GM21619 (cell line): ENCODE results near the gene CDH23.

Experiments used
- ATAC-seq: cut with Tn5 transposase; IDR thresholded peaks from one replicate; pipeline ENCODE4 v1.9.1; 2021; ENCODE audit not compliant: unreplicated experiment

CDH23 gene

DNA sequence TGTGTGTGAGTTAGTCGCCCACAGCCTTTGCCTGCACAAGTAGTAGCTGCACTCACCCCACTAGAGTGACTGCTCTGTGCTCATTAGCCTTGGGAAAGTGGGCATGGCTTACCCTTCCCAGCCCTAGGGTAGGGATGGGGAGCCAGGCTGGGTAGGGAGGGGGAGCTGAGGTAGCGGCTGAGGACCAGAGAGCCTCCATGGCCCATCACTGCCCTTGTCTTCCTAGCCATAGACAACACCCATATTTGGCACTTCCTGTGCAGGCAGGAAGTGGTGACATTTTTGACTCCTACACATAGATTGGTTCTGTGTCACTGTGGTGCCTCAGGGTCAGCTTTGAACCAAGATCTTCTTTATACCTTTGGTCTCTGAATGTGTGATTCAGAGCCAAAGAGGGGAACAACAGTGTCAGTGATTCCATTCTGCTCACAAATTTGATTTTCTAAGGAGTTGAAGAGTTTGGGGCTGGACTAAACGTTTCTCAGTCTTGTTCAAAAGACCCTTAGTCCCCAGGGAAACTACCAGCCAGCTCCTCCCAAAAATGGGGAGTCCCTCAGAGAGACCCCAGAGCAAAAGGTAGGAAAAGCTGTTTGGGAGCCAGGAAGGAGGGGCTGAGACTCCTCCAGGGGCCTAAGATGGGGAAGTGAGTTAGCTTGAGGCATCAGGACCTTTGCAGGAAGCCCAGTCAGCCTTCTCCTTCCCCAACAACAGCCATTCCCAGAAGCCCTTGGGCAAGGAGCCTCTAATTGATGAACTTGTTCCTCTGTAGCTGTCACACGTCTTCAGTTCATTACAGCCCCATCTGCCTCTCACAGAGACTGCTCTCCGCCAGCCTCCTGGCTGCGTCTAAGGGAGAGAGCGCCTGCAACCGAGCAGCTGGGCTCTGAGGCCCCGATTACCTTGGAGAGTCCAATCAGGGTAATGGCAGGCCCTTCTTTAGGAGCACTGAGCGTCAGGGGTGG, 135.0 kb downstream of the CDH23 start:
- ATAC-seq = no peak

DNA sequence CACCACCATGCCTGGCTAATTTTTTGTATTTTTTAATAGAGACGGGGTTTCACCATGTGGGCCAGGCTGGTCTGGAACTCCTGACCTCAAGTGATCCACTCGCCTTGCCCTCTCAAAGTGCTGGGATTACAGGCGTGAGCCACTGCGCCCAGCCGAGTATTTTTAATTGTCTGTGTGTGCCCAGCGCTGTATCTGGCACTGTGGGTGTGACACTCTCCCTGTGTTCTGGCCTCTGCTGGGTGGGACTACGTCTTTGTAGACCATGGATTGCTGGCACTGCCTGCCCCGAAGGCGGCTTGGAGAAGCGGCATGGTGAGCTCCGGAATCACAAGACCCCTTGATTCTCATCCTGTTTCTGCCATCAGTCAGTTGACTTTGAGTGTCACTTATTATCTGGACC, 136.2 kb downstream of the CDH23 start:
- no peak for ATAC-seq

DNA sequence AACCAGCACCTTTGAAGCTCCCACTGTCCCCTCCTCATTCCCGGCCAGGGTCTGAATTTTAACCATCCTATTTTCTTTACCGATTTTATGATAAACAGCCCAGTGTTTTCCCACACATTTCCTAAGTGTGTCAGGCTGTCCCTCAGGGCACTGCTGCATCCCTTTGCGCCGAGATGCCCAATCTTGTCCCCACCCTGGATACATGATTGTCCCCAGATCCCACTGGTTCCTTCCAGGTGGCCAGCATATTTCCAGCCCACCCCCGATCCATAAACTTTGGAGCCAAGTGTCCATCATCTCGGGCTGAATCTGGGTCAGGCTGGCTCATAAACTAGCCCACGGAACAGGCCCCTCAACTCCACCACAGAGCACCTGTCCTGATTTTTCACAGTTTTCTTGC, 137.2 kb downstream of the CDH23 start:
- ATAC-seq = no peak

DNA sequence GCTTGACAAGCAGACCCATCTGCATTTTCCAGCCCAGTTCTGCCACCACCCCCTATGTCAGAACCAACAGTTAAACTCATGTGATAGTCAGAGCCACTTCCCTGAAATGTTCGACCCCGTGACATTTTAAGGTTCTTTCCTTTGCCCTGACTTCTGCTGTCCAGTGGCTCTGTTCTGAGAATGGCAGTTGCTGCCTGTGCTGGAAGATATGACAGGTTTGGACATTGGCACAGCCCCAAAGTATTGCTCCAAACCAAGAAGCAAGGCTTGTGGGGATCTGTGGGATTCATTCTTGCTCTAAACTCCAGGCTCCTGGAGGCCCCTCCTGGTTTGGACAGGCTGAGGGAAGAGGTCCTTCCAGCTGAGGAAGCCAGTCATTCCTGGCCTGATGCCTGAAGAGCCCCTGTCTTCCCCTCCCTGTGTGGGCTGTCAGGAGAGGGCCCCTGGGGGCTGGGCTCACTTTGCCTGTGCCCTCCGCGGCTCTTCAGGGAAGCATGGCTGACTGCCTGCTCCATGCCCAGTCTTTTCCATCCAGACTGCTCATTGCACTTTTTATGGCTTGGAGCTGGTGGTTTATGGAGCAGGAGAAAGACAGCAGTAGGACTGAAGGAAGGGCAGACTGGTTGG, 138.0 kb downstream of the CDH23 start:
- no peak for ATAC-seq

DNA sequence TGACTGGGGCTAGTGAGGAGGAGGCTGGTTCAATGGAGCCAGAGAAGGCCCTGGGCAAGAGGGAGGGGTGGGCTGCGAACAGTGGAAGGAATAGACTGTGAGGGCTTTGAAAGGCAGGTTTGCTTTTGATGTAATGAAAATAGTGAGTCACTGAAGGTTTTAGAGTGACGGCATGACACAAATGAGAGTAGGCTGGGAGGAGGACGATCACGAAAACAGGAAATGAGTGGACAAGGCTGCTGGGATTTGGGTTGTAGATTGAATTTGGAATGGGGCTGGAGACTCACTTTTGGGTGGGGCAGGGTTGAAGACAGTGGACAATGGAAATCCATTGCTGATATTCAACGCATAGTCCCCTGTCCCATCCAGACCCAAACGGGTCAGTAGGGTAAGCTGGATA, 139.6 kb downstream of the CDH23 start:
- ATAC-seq = no peak

DNA sequence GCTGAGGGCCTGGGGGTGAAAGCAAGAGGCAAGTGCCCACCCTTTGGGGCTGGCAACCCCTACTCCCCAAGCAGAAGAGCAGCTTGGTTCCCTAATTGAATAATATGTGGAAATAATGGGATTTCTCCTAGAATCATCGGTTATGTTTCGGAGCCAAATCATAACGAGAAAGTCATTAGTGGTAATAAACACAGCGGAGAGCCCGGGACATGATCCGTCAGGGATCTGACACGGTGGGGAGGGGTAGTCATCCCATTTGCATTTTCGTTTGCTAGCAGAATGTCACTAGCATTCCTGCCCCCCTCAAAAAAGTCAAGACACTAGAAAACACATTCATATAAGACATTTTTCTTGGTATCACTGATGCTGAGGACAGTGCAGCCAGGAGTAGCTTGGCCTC, 140.4 kb downstream of the CDH23 start:
- ATAC-seq = no peak

DNA sequence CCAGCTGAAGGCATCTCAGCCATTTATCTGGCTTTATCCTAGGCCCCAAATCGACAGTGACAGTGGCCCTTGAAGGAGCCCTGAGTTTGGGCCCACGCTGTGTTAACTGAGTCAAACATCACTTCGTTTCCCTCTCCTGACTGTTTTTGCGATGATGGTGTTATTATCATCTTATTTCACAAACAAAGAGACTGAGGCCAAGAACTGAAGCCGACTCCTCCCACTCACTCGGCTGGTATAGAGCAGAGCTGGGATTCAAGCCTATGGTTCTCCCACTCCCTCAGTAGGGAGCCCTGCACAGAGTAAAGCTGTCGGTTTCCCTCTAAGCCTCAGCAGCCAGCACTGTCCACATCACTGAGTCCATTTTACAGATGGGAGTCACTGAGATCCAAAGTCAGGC, 141.0 kb downstream of the CDH23 start:
- ATAC-seq = no peak

DNA sequence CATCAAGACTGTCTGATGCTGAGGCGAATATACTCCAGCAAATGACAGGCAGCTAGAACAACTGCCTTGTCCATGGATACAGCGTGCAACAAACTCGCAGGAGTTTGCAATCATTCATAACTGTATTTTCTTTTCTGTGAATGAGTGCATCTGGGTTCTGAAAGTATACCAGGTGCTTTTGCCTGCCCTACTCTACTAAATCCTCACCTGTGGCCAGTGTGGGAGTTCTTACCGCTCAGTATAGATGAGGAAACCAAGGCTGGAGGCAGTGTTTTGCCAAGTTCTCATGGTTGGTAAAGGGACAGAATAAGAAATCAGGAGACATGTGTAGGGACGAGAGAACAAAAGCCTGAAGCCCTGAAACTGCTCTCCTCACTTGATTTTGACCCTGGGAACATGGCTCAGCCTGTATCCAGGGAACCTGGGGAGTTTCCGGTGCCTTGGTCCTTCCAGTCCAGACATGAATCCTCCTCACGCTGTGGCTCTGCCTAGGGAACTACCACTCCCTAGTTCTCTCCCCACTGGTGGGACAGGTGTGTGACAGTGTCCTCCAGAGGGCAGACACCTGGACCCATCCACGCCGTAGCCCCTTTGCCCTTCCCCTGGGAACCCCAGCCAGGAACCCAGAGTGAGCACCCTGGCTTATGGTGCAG, 142.0 kb downstream of the CDH23 start:
- no peak for ATAC-seq

DNA sequence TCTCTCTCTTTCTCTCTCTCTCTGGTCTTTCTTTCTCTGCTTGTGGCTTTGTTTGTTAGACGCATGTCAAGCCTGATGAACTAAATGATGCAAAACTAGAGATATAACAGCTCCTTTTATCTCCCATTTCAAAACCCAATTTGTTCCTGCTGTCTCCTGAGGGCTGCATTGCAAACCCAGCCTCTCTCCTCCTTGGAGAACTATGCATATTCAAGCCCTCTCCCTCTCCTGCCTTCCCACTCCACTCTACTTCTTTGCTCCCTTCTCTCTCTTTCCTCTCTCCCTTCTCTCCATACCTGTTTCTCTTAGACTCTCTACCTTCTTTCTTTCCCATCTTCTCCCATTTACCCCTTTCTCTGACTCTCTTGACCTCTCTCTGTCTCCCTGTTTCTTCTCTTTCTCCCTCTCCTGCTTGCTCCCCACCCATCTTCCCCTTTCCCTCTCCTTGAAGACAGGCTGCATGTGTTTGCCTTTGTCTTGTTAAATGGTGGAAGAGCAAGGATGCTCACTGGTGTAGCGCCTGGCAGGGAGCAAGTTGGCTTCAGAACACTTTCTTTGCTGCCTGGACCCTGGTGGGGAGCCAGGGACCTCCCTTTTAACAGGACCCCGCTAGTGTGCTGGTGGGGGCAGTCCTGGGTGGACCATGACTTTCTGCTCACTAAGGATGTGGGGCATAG, 142.9 kb downstream of the CDH23 start:
- no peak for ATAC-seq

DNA sequence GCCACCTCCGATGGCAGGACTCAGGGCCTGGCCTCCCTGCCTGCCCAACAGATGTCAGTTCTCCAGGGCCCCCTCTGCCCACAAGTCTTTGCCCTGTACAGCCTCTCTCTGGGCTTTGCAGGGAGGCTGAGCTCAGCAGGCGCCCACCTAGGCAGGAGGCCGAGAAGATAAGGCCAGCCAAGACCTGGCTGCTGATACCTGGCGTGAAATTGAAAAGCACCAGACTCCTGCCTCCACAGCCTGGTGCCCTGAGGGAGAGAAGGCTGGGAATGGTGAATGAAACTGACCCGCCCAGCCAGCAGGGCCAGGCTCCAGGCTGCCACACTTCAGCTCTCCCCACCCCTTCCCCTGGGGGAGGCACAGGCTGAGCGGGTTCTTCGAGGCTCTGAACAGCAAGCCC, 145.8 kb downstream of the CDH23 start:
- ATAC-seq = no peak

DNA sequence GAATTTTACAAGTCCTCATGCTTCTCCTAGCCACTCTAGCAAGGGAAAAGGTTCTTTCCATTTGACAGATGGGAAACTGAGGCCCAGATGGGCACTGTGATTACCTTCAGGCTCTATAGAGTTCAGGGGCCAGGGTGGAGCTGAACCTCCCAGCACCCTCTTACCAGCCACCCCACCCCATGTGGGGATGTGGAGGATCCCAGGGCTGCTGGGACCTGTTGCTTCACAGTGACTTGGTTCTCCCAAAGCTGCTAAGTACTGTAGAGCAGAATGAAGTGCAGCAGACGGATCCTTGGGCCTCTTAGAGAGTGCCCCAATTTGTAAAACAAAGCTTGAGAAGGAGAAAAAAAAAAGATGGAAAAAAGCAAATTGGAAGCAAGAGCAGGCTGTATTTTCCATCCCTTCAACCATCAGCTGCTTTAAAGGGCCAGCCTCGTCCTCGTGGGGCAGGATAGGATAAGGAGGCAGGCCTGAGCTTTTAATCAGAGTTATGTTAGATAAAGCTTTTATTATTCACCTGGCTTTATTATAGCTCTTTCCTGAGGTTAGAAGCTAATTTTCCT, 147.0 kb downstream of the CDH23 start:
- ATAC-seq = no peak

DNA sequence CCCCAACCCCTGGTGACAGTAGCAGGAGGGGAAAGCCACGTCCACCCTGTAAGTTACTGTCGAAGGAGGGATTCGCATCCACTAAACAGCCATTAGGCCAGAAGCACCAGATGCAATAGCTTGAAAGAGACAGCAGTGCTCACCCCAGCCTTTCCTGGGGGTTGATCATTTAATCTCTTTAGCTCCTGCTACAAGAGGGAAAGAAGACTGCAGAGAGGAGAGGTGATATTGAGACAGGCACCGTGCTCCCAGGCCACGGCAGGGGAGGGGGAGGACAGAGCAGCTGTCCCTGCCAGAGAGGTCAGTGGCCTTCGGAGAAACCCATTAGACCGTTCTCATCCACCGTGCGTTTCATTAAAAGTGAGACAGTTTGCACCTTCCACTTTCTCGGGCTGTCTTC, 148.3 kb downstream of the CDH23 start:
- no peak for ATAC-seq

DNA sequence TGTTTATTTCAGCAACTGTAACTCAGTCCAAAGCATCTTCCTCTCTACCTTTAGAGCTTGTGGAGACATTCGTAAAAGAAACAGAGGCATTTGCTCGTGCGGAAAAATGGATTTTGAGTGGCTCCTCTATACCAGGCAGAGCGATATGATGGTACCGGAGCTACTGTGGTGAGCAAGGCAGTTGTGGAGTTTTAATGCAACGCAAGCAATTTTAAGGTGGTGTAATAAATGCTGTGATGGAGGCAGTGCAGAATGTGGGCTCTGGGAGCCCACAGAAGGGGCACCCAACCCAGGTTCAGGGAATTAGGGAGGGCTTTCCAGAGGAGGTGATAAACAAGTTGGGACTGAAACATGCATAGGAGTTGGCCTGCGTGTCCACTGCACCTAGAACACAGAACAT, 149.5 kb downstream of the CDH23 start:
- no peak for ATAC-seq

DNA sequence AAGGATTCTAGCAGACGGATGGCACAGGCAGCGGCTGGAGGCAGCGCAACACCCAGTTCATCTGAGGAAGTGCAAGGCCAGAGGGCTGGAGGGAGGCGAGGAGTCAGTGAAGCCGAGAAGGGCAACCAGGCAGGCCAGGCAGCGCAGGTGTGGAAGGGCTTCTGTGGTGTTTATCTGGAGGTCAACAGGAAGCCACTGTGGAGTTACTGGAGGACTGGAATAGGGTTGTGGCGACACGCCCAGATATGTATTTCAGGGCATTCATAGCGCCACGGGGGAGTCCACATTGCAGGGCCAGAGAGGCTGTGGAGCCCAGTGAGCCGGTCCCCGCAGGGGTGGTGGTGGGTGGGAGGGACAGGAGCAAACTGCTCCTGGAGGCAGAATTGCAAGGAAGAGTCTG, 150.6 kb downstream of the CDH23 start:
- ATAC-seq = no peak

DNA sequence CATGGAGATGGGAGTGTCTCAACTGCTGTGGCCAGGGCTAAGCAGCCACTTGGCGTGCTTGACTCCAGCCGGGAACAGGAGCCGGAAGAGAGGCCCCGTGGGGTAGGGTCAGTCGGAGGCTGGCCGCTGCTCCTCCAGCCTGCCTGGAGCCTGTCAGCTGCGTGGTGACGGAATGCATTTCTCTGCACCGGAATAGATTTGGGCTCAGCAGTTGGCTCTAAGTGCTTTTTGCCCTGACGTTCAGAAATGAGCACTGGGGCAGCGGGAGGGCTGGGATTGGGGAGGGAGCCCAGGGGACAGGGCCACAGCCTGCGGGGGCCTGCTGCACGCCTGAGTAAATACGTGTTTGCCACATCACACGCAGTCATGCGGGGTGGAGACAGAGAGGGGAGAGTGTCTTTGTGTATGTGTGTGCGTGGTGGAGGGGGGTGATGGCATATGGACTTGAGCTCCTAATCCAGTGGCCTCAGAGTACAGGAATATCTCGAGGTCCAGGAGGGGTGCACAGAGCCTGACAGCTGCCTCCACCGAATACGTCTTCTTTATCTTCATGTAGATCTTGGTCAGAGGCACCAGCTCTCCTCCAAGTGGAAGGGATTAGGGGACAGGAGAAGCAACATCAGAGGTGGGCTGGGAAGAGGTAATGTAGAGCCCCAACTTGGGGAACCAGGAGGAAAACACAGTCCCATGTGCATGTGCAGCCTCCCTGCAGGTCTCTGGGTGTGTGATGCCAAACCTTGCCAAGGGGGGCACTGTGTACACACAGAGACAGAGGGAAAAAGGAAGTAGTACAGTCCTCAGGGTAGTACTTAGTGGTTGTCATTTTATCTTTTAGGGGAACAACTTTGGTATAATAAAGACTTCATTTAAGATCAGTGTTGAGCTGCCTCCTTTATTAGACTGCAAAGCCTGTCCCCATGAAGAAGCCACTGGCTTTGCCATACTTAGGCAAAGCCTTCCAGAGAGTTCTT, 151.4 kb downstream of the CDH23 start:
- no peak for ATAC-seq

DNA sequence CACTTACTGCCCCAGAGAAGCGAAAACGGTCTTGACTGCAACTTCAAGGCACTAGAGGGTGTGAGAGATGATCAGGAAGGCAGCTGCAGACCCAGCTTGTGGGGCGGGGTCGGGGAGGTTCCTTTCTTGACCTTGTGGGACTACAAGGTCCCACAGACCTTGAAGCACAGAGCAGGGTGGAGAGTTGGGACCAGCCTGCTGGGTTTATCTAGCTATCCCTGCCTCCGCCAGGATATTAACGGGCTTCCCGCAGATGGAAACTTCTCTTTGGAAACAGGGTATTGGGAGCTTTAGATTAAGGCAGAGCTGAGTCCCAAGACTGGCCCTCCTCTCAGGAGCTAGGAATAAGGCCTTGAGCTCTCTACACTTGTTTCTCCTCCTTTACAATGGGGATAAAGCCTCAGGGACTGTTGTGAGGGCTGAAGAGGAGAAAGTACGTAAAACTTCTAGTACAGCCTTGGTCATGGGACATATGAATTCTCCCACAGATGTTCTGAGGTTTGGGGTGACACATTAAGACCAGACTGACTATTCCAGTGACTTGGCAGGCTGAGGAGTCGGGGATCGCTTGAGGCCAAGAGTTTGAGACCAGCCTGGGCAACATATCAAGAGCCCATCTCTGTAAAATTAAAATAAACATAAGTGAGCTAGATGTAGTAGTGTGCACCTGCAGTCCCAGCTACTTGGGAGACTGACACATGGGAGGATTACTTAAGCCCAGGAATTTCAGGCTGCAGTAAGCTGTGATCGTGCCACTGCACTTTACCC, 153.2 kb downstream of the CDH23 start:
- no peak for ATAC-seq

DNA sequence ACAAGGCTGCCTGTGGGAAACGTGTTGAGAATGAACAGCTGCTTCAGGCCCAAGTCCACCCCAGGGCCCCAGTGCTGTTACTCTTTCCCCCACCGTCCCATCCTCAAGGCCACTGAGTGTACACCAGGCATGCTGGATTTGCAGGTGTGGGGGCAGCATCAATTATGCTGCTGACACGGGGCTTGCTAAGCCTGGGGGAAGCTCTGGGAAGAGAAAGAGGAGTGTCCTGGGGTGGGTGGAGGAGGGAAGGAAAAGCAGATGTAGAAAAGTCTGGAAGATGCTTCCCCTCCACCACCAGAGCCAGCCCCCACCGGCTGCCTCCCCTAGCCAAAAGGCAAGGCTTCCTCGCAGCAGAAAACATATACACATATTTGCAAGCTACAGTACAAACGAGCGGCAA, 153.9 kb downstream of the CDH23 start:
- no peak for ATAC-seq

DNA sequence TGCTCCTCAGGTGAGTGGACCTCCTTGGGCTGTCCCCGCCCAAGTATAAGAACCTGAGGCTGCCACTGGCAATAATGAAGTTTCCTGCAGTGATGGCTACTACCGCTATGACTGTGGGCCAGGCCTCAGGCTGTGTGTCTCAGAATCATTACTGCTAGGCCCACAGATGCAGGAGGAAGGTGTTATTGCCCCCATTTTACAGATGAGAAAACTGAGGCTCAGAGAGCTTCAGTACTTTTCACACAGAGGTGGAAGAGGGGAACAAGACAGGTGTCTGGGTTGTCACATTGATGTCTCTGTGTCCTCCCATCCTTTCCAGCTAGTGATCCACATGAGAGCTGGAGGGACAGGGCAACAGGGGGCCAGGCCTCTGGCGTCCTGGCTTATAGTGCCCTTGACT, 155.2 kb downstream of the CDH23 start:
- no peak for ATAC-seq

DNA sequence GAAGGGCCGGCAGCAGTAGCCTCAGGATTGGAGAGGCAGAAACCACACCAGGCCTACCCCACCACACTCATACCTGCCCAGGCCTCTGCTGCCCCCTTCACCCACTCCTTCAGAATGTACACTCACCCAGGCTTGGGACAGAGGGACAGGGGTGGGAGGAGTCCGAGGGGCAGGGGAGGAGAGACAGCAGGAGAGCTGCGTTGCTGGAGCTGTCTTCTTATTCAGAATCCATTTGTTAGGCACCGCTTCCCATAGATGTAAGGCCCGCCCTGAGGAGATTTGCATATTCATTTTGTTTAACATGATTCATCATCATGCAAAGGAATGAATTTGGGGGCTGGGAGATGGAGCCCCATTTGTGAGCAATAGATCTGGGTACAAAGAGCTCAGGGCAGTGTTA, 156.7 kb downstream of the CDH23 start:
- no peak for ATAC-seq
